Hepatocyte (in vitro differentiated cells): ENCODE measurements around the gene MAGI3. TPM values are rescaled to one million over a fixed set of nuclear protein-coding genes. Genes with fewer than 3 reads are reported as not detected.
"Not testable (repeated sequence)": the region's sequence is repeated elsewhere in the genome, so short reads cannot be mapped to it uniquely, and the experiment has no call there.

ENCODE experiments used
- DNase-seq: peaks from one replicate; pipeline ENCODE4 v3.0.0-alpha.2; 2016; ENCODE audit warnings: low spot score
- H2AFZ ChIP-seq: fragments of 200-600 bp; sonication (generic); 2 replicates; pipeline ENCODE4 v1.6.0; 2016; ENCODE audit warnings: antibody characterized with exemption, mild to moderate bottlenecking
- H3K27ac ChIP-seq: fragments of 200-600 bp; sonication (generic); 2 replicates; pipeline ENCODE4 v1.5.1; 2016; ENCODE audit warnings: mild to moderate bottlenecking
- H3K27me3 ChIP-seq: fragments of 200-600 bp; sonication (generic); 2 replicates; pipeline ENCODE4 v1.6.1; 2016
- H3K36me3 ChIP-seq: fragments of 200-600 bp; sonication (generic); replicated peaks from 2 replicates; pipeline ENCODE4 v1.5.1; 2016; ENCODE audit warnings: low read depth; ENCODE audit not compliant: insufficient read depth
- H3K4me1 ChIP-seq: fragments of 200-600 bp; sonication (generic); 2 replicates; pipeline ENCODE4 v1.5.1; 2016; ENCODE audit warnings: mild to moderate bottlenecking, moderate library complexity; ENCODE audit not compliant: insufficient read depth
- H3K4me2 ChIP-seq: fragments of 200-600 bp; sonication (generic); 2 replicates; pipeline ENCODE4 v1.6.0; 2016
- H3K4me3 ChIP-seq: fragments of 200-600 bp; sonication (generic); 2 replicates; pipeline ENCODE4 v1.5.1; 2016; ENCODE audit warnings: mild to moderate bottlenecking
- H3K79me2 ChIP-seq: fragments of 200-600 bp; sonication (generic); 2 replicates; pipeline ENCODE4 v1.6.0; 2017; ENCODE audit warnings: mild to moderate bottlenecking
- H3K9me2 ChIP-seq: fragments of 200-600 bp; sonication (generic); replicated peaks from 2 replicates; pipeline ENCODE4 v1.6.0; 2017; ENCODE audit warnings: mild to moderate bottlenecking; ENCODE audit not compliant: insufficient read depth
- H3K9me3 ChIP-seq: fragments of 200-600 bp; sonication (generic); 2 replicates; pipeline ENCODE4 v1.5.1; 2016; ENCODE audit warnings: low read depth, mild to moderate bottlenecking
- H4K20me1 ChIP-seq: fragments of 200-600 bp; sonication (generic); 2 replicates; pipeline ENCODE4 v1.6.0; 2016; ENCODE audit warnings: mild to moderate bottlenecking; ENCODE audit not compliant: insufficient read depth, poor library complexity, severe bottlenecking
- EZH2 ChIP-seq: fragments of 200-600 bp; sonication (generic); IDR thresholded peaks from 2 replicates; pipeline ENCODE4 v1.6.1; 2016; ENCODE audit warnings: antibody characterized with exemption, mild to moderate bottlenecking, borderline replicate concordance
- EZH2phosphoT487 ChIP-seq: fragments of 200-600 bp; sonication (generic); IDR thresholded peaks from one replicate; pipeline ENCODE4 v1.6.1; 2018; ENCODE audit warnings: antibody characterized with exemption, mild to moderate bottlenecking, low read depth, moderate library complexity; ENCODE audit not compliant: unreplicated experiment, severe bottlenecking
- WGBS: methylation state at CpG from one replicate; pipeline ENCODE4 v1.1.6; 2016; ENCODE audit warnings: low lambda C conversion rate; ENCODE audit errors: missing lambda C conversion rate; 5-methylcytosine and 5-hydroxymethylcytosine counted together
- polyA plus RNA-seq: library from polyadenylated mRNA; unstranded; fragments of >200 nt; fragmentation: Nextera tagmentation; extraction: Ambion mirVana; gene quantifications from 2 replicates; pipeline ENCODE4 v1.2.1, GENCODE V29; 2016
- total RNA-seq: library from RNA; depleted of rRNA; stranded (reverse); fragments of >200 nt; gene quantifications from 2 replicates; pipeline ENCODE4 v1.2.3, GENCODE V29; 2014
- TF ChIP-seq, protein P1 (sequence below): fragments of 200-600 bp; sonication (generic); IDR thresholded peaks from 2 replicates; pipeline ENCODE4 v1.5.1; 2016; ENCODE audit warnings: antibody characterized with exemption, mild to moderate bottlenecking; ENCODE audit not compliant: poor library complexity

MAGI3 gene
- total and polyA plus RNA-seq, 2 experiments from 2014 or later, result 15.9 to 22.4 TPM

DNA sequence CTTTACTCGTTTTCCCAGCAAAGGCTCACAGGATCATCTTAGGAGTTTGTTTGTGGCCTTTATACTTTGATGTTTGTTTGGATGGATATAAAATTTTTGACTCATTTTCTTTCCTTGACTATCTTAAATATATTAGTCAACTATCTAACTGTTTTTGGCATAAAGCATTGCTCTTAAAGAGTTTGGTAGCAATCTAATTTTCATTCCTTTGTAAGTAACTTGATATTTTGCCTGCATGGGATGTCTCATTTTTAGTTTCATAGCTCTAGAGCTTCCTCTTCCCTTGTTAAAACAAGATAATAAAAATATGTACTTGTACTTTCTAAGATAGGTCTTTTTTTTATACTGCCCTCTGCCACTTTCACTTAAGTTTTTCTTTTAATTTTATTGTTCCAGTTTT, 161.9 kb downstream of the MAGI3 start:
- H2AFZ ChIP-seq, result no peak overlapping the region
- no peaks in the 10 kb centered on the region for H3K36me3 ChIP-seq
- DNase-seq, result no peak
- no peaks in the 10 kb centered on the region for H3K9me3 ChIP-seq
- no peaks in the 10 kb centered on the region for H3K4me1 ChIP-seq
- WGBS, result 93% methylated on average over 1 of the region's 1 CpG
- H3K4me3 ChIP-seq, result no peak overlapping the region
- H3K79me2 ChIP-seq, result peaks cover 13% of the 10 kb centered on the region
- no peaks in the 10 kb centered on the region for H4K20me1 ChIP-seq
- TF ChIP-seq EZH2phosphoT487 (no peak), EZH2 (no peak)
- TF ChIP-seq, protein P1, sequence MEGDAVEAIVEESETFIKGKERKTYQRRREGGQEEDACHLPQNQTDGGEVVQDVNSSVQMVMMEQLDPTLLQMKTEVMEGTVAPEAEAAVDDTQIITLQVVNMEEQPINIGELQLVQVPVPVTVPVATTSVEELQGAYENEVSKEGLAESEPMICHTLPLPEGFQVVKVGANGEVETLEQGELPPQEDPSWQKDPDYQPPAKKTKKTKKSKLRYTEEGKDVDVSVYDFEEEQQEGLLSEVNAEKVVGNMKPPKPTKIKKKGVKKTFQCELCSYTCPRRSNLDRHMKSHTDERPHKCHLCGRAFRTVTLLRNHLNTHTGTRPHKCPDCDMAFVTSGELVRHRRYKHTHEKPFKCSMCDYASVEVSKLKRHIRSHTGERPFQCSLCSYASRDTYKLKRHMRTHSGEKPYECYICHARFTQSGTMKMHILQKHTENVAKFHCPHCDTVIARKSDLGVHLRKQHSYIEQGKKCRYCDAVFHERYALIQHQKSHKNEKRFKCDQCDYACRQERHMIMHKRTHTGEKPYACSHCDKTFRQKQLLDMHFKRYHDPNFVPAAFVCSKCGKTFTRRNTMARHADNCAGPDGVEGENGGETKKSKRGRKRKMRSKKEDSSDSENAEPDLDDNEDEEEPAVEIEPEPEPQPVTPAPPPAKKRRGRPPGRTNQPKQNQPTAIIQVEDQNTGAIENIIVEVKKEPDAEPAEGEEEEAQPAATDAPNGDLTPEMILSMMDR, result no peak
- H3K4me2 ChIP-seq, result no peak overlapping the region
- H3K9me2 ChIP-seq, result no peaks in the 10 kb centered on the region
- no peaks in the 10 kb centered on the region for H3K27me3 ChIP-seq
- H3K27ac ChIP-seq, result no peak overlapping the region

- no peaks in the 10 kb centered on the region for H3K79me2 ChIP-seq
- H3K27me3 ChIP-seq, result no peaks in the 10 kb centered on the region
- no peak overlapping the region for H2AFZ ChIP-seq
- TF ChIP-seq, protein P1, result no peak
- no peak for TF ChIP-seq EZH2
- TF ChIP-seq EZH2phosphoT487, result no peak
- H3K27ac ChIP-seq, result no peak overlapping the region
- H3K36me3 ChIP-seq, result no peaks in the 10 kb centered on the region
- no peak for DNase-seq
- H3K9me3 ChIP-seq, result no peaks in the 10 kb centered on the region
- no peaks in the 10 kb centered on the region for H3K4me1 ChIP-seq
- H3K9me2 ChIP-seq, result no peaks in the 10 kb centered on the region
- no peaks in the 10 kb centered on the region for H4K20me1 ChIP-seq
- WGBS, result 100% methylated on average over 2 of the region's 2 CpGs
- no peak overlapping the region for H3K4me3 ChIP-seq
- no peak overlapping the region for H3K4me2 ChIP-seq
Measured at GRCh38 chr1:113557187-113557586, 166.9 kb downstream of the MAGI3 start.

DNA sequence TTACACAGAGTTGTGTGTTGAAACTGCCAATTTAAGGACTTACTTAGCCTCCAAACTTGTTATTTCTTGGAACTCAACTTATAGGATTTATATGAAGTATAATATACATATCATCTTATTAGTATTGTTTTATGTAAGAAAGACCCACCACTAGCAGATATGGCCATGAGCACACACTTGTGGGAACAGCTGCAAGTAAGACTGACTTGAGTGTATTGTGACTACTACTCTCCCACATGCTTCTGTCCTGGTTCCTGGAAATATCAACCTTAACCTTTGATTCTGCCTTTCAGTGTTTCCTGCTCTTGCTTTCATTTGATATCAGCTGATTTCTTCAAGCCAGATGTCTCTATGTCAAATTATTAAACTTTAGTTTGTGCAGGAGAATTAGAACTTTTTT, 175.3 kb downstream of the MAGI3 start:
- TF ChIP-seq EZH2phosphoT487 (no peak), EZH2 (no peak)
- TF ChIP-seq, protein P1, result no peak
- H3K27ac ChIP-seq, result no peak overlapping the region

GRCh38 chr1:113567427-113567826, 177.1 kb downstream of the MAGI3 start:
- Histone ChIP-seq H3K4me2 (no peak overlapping the region), H3K9me2 (no peaks in the 10 kb centered on the region), H3K4me1 (no peaks in the 10 kb centered on the region), H3K27ac (no peak overlapping the region), H3K79me2 (peaks cover 10% of the 10 kb centered on the region), H3K27me3 (no peaks in the 10 kb centered on the region), H2AFZ (no peak overlapping the region), H3K36me3 (no peaks in the 10 kb centered on the region), H3K9me3 (peaks cover 11% of the 10 kb centered on the region), H4K20me1 (no peaks in the 10 kb centered on the region), H3K4me3 (no peak overlapping the region)
- DNase-seq, result no peak
- TF ChIP-seq, protein P1, result no peak

More for the DNA sequence above, 175.3 kb downstream of the MAGI3 start:
- Histone ChIP-seq H2AFZ (no peak overlapping the region), H3K27me3 (no peaks in the 10 kb centered on the region), H3K4me3 (no peak overlapping the region), H3K4me2 (no peak overlapping the region), H3K79me2 (peaks cover 2% of the 10 kb centered on the region), H4K20me1 (no peaks in the 10 kb centered on the region), H3K9me3 (peaks cover 11% of the 10 kb centered on the region), H3K36me3 (no peaks in the 10 kb centered on the region), H3K4me1 (no peaks in the 10 kb centered on the region), H3K9me2 (no peaks in the 10 kb centered on the region)
- DNase-seq, result no peak

- not testable (repeated sequence) for H3K4me2 ChIP-seq, H3K4me1 ChIP-seq, H3K27me3 ChIP-seq, H3K4me3 ChIP-seq, H3K9me2 ChIP-seq, H3K36me3 ChIP-seq, H4K20me1 ChIP-seq, H3K27ac ChIP-seq, H2AFZ ChIP-seq, H3K9me3 ChIP-seq, DNase-seq
- peaks cover 33% of the 10 kb centered on the region for H3K79me2 ChIP-seq
- 93% methylated on average over 6 of the region's 6 CpGs for WGBS
Measured at GRCh38 chr1:113575744-113576260, 185.5 kb downstream of the MAGI3 start.
